Liver (tissue), 9 donors: ENCODE data around the gene GPR156. TPM values are rescaled to one million over a fixed set of nuclear protein-coding genes. Genes with fewer than 3 reads are reported as not detected.

Source experiments
- DNase-seq: peaks from one replicate; pipeline ENCODE4 v3.0.0-alpha.2; 2017; ENCODE audit warnings: low spot score
- H3K27ac ChIP-seq, 2 donors: one replicate each; pipeline ENCODE4 v1.7.0; 2013; ENCODE audit warnings: inconsistent platforms in 2 of 2, low read length in 2 of 2, control low read depth in 1 of 2, low read depth in 1 of 2, mild to moderate bottlenecking in 1 of 2
- H3K27me3 ChIP-seq, 4 donors: one replicate each; pipeline versions ENCODE4 v1.6.1 to v1.7.0; 2013; ENCODE audit warnings: low read length in 3 of 4, inconsistent platforms in 1 of 4, mild to moderate bottlenecking in 1 of 4, moderate library complexity in 1 of 4; ENCODE audit not compliant: control insufficient read depth in 4 of 4, insufficient read depth in 4 of 4
- H3K36me3 ChIP-seq, 4 donors: one replicate each; pipeline versions ENCODE4 v1.6.1 to v1.7.0; 2013; ENCODE audit warnings: low read length in 3 of 4, mild to moderate bottlenecking in 3 of 4, low read depth in 1 of 4, moderate library complexity in 1 of 4; ENCODE audit not compliant: control insufficient read depth in 4 of 4, insufficient read depth in 3 of 4
- H3K4me1 ChIP-seq, 4 donors: one replicate each; pipeline versions ENCODE4 v1.6.1 to v1.7.0; 2013; ENCODE audit warnings: low read length in 3 of 4, mild to moderate bottlenecking in 3 of 4, moderate library complexity in 1 of 4; ENCODE audit not compliant: control insufficient read depth in 4 of 4, insufficient read depth in 4 of 4
- H3K4me3 ChIP-seq, 3 donors: one replicate each; pipeline versions ENCODE4 v1.6.1 to v1.7.0; 2013; ENCODE audit warnings: low read length in 3 of 3, control low read depth in 1 of 3, low read depth in 1 of 3, mild to moderate bottlenecking in 1 of 3
- H3K9ac ChIP-seq, 2 donors: one replicate each; pipeline ENCODE4 v1.7.0; 2013; ENCODE audit warnings: low read length in 2 of 2, mild to moderate bottlenecking in 2 of 2, moderate library complexity in 2 of 2, control low read depth in 1 of 2, low read depth in 1 of 2
- H3K9me3 ChIP-seq, 4 donors: one replicate each; pipeline versions ENCODE4 v1.6.1 to v1.7.0; 2013; ENCODE audit warnings: low read length in 3 of 4; ENCODE audit not compliant: control insufficient read depth in 4 of 4
- FOXA1 ChIP-seq: IDR thresholded peaks from 2 replicates; pipeline ENCODE4 v1.6.1; 2016; ENCODE audit warnings: antibody characterized with exemption
- FOXA2 ChIP-seq: IDR thresholded peaks from 2 replicates; pipeline ENCODE4 v1.6.1; 2016; ENCODE audit warnings: antibody characterized with exemption
- HNF4A ChIP-seq, 2 donors: conservative IDR thresholded peaks; 2 replicates each; pipeline ENCODE4 v1.6.1; 2016; ENCODE audit warnings: antibody characterized with exemption in 2 of 2, mild to moderate bottlenecking in 2 of 2
- HNF4G ChIP-seq: IDR thresholded peaks from 2 replicates; pipeline ENCODE4 v1.6.1; 2016; ENCODE audit warnings: antibody characterized with exemption
- JUND ChIP-seq, 2 donors: IDR thresholded peaks; 2 replicates each; pipeline ENCODE4 v1.6.1; 2016; ENCODE audit warnings: antibody characterized with exemption in 2 of 2
- NR2F2 ChIP-seq: IDR thresholded peaks from 2 replicates; pipeline ENCODE4 v1.6.1; 2016; ENCODE audit warnings: antibody characterized with exemption
- RAD21 ChIP-seq, 2 donors: IDR thresholded peaks; 2 replicates each; pipeline ENCODE4 v1.6.1; 2016; ENCODE audit warnings: antibody characterized with exemption in 2 of 2, mild to moderate bottlenecking in 2 of 2
- RXRA ChIP-seq, 2 donors: IDR thresholded peaks; 2 replicates each; pipeline ENCODE4 v1.6.1; 2017 to 2018; ENCODE audit warnings: antibody characterized with exemption in 2 of 2, mild to moderate bottlenecking in 1 of 2
- SP1 ChIP-seq: IDR thresholded peaks from 2 replicates; pipeline ENCODE4 v1.6.1; 2018; ENCODE audit warnings: antibody characterized with exemption, mild to moderate bottlenecking
- TAF1 ChIP-seq: conservative IDR thresholded peaks from 2 replicates; pipeline ENCODE4 v1.6.1; 2016; ENCODE audit warnings: antibody characterized with exemption, mild to moderate bottlenecking
- YY1 ChIP-seq: IDR thresholded peaks from 2 replicates; pipeline ENCODE4 v1.6.1; 2016; ENCODE audit warnings: antibody characterized with exemption, mild to moderate bottlenecking
- WGBS: extraction: QIAGEN DNeasy Blood & Tissue Kit; methylation state at CpG from one replicate; pipeline ENCODE4 v1.1.7; 2013; 5-methylcytosine and 5-hydroxymethylcytosine counted together
- polyA plus RNA-seq, 2 donors: library from polyadenylated mRNA; stranded (reverse) in 1 of 2; unstranded in 1 of 2; fragments of 200-250 nt in 1 of 2; fragments of >200 nt in 1 of 2; fragmentation: Nextera tagmentation in 1 of 2; extraction: Ambion mirVana in 1 of 2; gene quantifications; one replicate each; pipeline versions ENCODE4 v1.2.1 to v1.2.3, GENCODE V29; 2013 to 2015
- total RNA-seq, 2 donors: library from RNA; depleted of rRNA; stranded (reverse); fragments of >200 nt; gene quantifications; one replicate each; pipeline ENCODE4 v1.2.3, GENCODE V29; 2014
- TF ChIP-seq, protein P1 (sequence below): fragments of 150-350 bp; IDR thresholded peaks from 2 replicates; pipeline ENCODE4 v1.5.1; 2017; ENCODE audit warnings: improper control_type of control experiment, low read depth, low read length; ENCODE audit not compliant: missing input control
- TF ChIP-seq, protein P2 (sequence below): IDR thresholded peaks from 2 replicates; pipeline ENCODE4 v1.6.1; 2016; ENCODE audit warnings: antibody characterized with exemption
- TF ChIP-seq, protein P3 (sequence below): IDR thresholded peaks from 2 replicates; pipeline ENCODE4 v1.6.1; 2016; ENCODE audit warnings: antibody characterized with exemption
- TF ChIP-seq, protein P4 (sequence below): IDR thresholded peaks from 2 replicates; pipeline ENCODE4 v1.6.1; 2016; ENCODE audit warnings: antibody characterized with exemption
- TF ChIP-seq, protein P5 (sequence below): IDR thresholded peaks from 2 replicates; pipeline ENCODE4 v1.6.1; 2016; ENCODE audit warnings: antibody characterized with exemption, mild to moderate bottlenecking
- donor health status: healthy.
- donor health status: healthy.
- donor health status: healthy.
- donor health status: healthy.
- donor health status: healthy.

GPR156 gene
- total and polyA plus RNA-seq, 4 donors, result 0.02 to 0.17 (median 0.09) TPM; not detected in 1

DNA sequence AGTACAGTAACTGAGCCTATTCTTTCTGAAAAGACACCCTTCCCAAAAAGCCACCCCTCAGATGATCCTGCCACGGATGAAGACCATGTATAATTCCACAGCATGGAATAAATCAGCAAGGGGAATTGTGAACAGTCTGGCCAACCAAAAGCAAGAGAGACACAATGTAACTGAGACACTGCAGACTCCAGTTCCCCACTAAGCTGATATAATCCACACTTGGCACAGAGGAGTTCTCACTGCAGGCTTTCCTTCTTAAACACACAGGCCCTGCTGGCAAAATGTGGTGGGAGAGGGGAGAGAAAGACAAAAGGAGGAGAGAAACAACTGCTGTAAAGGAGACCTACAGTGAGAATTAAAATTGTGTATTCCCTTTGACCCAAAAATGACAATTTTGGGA, 12.7 kb downstream of the GPR156 start:
- TF ChIP-seq, protein P1, sequence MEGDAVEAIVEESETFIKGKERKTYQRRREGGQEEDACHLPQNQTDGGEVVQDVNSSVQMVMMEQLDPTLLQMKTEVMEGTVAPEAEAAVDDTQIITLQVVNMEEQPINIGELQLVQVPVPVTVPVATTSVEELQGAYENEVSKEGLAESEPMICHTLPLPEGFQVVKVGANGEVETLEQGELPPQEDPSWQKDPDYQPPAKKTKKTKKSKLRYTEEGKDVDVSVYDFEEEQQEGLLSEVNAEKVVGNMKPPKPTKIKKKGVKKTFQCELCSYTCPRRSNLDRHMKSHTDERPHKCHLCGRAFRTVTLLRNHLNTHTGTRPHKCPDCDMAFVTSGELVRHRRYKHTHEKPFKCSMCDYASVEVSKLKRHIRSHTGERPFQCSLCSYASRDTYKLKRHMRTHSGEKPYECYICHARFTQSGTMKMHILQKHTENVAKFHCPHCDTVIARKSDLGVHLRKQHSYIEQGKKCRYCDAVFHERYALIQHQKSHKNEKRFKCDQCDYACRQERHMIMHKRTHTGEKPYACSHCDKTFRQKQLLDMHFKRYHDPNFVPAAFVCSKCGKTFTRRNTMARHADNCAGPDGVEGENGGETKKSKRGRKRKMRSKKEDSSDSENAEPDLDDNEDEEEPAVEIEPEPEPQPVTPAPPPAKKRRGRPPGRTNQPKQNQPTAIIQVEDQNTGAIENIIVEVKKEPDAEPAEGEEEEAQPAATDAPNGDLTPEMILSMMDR, result no peak
- TF ChIP-seq, protein P2, sequence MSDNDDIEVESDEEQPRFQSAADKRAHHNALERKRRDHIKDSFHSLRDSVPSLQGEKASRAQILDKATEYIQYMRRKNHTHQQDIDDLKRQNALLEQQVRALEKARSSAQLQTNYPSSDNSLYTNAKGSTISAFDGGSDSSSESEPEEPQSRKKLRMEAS, result no peak
- TF ChIP-seq TAF1, result no peak
- TF ChIP-seq RAD21 (IDR thresholded peaks at IDR 0.05), result no peak
- TF ChIP-seq FOXA2, result no peak
- no peak for TF ChIP-seq SP1
- no peak for TF ChIP-seq YY1
- TF ChIP-seq HNF4G, result no peak
- no peak for TF ChIP-seq HNF4A (conservative IDR thresholded peaks at IDR 0.05)
- no peak for TF ChIP-seq NR2F2
- TF ChIP-seq, protein P3, sequence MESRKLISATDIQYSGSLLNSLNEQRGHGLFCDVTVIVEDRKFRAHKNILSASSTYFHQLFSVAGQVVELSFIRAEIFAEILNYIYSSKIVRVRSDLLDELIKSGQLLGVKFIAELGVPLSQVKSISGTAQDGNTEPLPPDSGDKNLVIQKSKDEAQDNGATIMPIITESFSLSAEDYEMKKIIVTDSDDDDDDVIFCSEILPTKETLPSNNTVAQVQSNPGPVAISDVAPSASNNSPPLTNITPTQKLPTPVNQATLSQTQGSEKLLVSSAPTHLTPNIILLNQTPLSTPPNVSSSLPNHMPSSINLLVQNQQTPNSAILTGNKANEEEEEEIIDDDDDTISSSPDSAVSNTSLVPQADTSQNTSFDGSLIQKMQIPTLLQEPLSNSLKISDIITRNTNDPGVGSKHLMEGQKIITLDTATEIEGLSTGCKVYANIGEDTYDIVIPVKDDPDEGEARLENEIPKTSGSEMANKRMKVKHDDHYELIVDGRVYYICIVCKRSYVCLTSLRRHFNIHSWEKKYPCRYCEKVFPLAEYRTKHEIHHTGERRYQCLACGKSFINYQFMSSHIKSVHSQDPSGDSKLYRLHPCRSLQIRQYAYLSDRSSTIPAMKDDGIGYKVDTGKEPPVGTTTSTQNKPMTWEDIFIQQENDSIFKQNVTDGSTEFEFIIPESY, result no peak
- no peak for TF ChIP-seq FOXA1
- Histone ChIP-seq H3K9me3 (no peaks in the 10 kb centered on the region), H3K4me1 (peaks cover 0 to 6% (median 4%) of the 10 kb centered on the region in 4 donors), H3K27me3 (peaks cover 0 to 18% (median 2%) of the 10 kb centered on the region in 4 donors), H3K36me3 (no peaks in the 10 kb centered on the region), H3K27ac (no peak overlapping the region), H3K4me3 (no peak overlapping the region), H3K9ac (no peak overlapping the region)
- no peak for DNase-seq
- 78% methylated on average over 1 of the region's 1 CpG for WGBS

GRCh38 chr3:120265989-120266388, 19.0 kb downstream of the GPR156 start:
- 91% methylated on average over 5 of the region's 5 CpGs for WGBS
- Histone ChIP-seq H3K4me3 (no peak overlapping the region), H3K9ac (no peak overlapping the region), H3K27me3 (peaks cover 0 to 10% (median 0%) of the 10 kb centered on the region in 4 donors), H3K27ac (no peak overlapping the region), H3K36me3 (no peaks in the 10 kb centered on the region), H3K9me3 (no peaks in the 10 kb centered on the region), H3K4me1 (no peaks in the 10 kb centered on the region)
- TF ChIP-seq, protein P4, sequence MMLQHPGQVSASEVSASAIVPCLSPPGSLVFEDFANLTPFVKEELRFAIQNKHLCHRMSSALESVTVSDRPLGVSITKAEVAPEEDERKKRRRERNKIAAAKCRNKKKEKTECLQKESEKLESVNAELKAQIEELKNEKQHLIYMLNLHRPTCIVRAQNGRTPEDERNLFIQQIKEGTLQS, result no peak
- TF ChIP-seq RXRA (IDR thresholded peaks at IDR 0.05) (no peak), FOXA1 (no peak), FOXA2 (no peak), NR2F2 (no peak), JUND (IDR thresholded peaks at IDR 0.05) (no peak), YY1 (no peak), HNF4G (no peak)
- TF ChIP-seq, protein P5, sequence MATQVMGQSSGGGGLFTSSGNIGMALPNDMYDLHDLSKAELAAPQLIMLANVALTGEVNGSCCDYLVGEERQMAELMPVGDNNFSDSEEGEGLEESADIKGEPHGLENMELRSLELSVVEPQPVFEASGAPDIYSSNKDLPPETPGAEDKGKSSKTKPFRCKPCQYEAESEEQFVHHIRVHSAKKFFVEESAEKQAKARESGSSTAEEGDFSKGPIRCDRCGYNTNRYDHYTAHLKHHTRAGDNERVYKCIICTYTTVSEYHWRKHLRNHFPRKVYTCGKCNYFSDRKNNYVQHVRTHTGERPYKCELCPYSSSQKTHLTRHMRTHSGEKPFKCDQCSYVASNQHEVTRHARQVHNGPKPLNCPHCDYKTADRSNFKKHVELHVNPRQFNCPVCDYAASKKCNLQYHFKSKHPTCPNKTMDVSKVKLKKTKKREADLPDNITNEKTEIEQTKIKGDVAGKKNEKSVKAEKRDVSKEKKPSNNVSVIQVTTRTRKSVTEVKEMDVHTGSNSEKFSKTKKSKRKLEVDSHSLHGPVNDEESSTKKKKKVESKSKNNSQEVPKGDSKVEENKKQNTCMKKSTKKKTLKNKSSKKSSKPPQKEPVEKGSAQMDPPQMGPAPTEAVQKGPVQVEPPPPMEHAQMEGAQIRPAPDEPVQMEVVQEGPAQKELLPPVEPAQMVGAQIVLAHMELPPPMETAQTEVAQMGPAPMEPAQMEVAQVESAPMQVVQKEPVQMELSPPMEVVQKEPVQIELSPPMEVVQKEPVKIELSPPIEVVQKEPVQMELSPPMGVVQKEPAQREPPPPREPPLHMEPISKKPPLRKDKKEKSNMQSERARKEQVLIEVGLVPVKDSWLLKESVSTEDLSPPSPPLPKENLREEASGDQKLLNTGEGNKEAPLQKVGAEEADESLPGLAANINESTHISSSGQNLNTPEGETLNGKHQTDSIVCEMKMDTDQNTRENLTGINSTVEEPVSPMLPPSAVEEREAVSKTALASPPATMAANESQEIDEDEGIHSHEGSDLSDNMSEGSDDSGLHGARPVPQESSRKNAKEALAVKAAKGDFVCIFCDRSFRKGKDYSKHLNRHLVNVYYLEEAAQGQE, result no peak
- TF ChIP-seq, protein P3, result no peak
- DNase-seq, result no peak
